ENCODE data around the gene LY9.

Gene LY9

GRCh38 chr1:160859166-160859565, 63.2 kb downstream of the LY9 start:
- TF ChIP-seq CTCF (IDR thresholded peaks at IDR 0.05; ENCODE audit: low read depth, low read length), result no peak
- DNase-seq (ENCODE audit: extremely low read depth, low read depth), result no peak

GRCh38 chr1:160860840-160861505, 65.0 kb downstream of the LY9 start:
- DNase-seq (ENCODE audit: extremely low read depth, low read depth), result no peak
- TF ChIP-seq CTCF (IDR thresholded peaks at IDR 0.05; ENCODE audit: low read depth, low read length), result no peak

GRCh38 chr1:160862203-160863060, 66.5 kb downstream of the LY9 start, which contains the start of gene CD244:
CD244 (minus strand) TSS chr1:160862887; CDS start chr1:160862677, 210 bp downstream.
- no peak for DNase-seq (ENCODE audit: extremely low read depth, low read depth)
- TF ChIP-seq CTCF (IDR thresholded peaks at IDR 0.05; ENCODE audit: low read depth, low read length), result no peak

GRCh38 chr1:160863061-160863773, 67.2 kb downstream of the LY9 start:
- TF ChIP-seq CTCF (IDR thresholded peaks at IDR 0.05; ENCODE audit: low read depth, low read length), result no peak
- DNase-seq (ENCODE audit: extremely low read depth, low read depth), result no peak

- TF ChIP-seq CTCF (IDR thresholded peaks at IDR 0.05; ENCODE audit: low read depth, low read length), result no peak
- DNase-seq (ENCODE audit: extremely low read depth, low read depth), result no peak
Measured at GRCh38 chr1:160863774-160864131, 67.8 kb downstream of the LY9 start.

GRCh38 chr1:160864173-160864572, 68.2 kb downstream of the LY9 start:
- no peak for TF ChIP-seq CTCF (IDR thresholded peaks at IDR 0.05; ENCODE audit: low read depth, low read length)
- no peak for DNase-seq (ENCODE audit: extremely low read depth, low read depth)

- no peak for TF ChIP-seq CTCF (IDR thresholded peaks at IDR 0.05; ENCODE audit: low read depth, low read length)
- DNase-seq (ENCODE audit: extremely low read depth, low read depth), result no peak
Measured at GRCh38 chr1:160865337-160865736, 69.4 kb downstream of the LY9 start.

Data from AG09319 (cell line).